Measurements from ENCODE around the gene CORO7.
A peak's percentile ranks its signal among the peaks of the same experiment; 100 is the strongest.

CORO7 gene

DNA sequence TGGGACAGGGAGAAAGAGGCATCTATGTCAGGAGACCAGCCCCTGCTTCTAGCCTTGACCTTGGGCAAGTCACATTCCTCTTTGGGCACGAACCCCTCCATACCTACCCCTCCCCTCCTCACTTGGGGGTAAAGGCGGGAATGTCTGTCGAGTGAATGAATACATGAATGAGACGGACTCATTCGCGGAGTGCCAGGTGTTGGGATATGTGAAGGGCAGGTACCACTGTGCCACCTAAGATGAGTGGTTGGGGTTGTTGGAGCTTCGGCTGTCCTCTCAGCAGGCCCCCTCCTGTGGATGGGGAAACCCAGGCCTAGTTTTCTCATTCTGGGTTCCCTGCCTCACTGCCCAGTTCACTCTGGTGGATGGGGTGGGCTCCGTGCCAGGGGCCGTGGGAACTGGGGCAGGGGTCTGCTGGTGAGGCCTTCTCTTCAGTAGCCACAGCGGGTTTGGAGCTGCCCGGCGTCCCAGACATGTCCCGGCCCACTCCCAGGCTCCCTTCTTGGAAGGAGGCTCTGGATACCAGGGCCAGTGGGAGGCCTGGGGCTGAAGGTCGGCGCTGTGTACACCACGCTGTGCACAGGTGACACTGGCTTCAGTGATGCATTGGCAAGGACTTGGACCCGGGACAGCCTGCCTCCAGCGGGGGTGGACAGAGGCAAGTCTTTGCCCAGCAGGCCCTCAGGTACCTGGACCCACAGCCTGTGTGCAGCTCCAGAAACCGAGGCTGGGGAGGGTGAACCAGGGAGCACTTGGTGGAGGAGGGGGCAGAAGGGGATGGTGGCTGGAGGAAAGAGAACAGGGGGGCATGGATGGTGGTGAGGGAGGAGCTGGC, 94.9 kb downstream of the CORO7 start:
- no peak for DNase-seq (ENCODE audit: low spot score)

DNA sequence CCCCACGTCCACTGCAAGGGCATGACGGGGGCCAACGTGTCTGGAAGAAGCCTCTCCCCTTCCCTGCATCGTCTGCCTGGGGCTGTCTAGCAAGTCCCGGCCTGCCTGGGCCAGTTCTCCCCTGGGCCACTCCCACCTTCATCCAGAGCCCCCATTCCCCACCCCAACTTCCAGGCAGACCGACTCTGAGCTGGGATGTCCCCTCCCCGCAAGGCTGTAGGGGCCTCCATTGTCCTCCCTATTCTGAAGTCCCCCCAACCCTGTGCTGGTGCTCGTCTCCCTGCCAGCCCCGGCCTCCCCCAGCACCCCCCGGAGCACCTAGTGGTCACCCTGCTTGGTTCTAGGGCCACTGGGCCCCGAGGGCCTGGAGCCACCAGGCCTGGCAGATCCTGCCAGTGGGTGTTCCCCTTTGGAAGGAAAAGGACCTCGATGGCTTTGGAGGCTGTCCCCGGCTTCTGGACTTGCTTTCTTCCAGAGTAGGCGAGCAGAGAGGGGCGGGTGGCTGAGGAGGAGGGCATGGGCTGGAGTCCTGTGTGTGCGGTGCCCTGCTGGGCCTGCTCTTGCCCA, 95.7 kb downstream of the CORO7 start:
- no peak for DNase-seq (ENCODE audit: low spot score)

DNA sequence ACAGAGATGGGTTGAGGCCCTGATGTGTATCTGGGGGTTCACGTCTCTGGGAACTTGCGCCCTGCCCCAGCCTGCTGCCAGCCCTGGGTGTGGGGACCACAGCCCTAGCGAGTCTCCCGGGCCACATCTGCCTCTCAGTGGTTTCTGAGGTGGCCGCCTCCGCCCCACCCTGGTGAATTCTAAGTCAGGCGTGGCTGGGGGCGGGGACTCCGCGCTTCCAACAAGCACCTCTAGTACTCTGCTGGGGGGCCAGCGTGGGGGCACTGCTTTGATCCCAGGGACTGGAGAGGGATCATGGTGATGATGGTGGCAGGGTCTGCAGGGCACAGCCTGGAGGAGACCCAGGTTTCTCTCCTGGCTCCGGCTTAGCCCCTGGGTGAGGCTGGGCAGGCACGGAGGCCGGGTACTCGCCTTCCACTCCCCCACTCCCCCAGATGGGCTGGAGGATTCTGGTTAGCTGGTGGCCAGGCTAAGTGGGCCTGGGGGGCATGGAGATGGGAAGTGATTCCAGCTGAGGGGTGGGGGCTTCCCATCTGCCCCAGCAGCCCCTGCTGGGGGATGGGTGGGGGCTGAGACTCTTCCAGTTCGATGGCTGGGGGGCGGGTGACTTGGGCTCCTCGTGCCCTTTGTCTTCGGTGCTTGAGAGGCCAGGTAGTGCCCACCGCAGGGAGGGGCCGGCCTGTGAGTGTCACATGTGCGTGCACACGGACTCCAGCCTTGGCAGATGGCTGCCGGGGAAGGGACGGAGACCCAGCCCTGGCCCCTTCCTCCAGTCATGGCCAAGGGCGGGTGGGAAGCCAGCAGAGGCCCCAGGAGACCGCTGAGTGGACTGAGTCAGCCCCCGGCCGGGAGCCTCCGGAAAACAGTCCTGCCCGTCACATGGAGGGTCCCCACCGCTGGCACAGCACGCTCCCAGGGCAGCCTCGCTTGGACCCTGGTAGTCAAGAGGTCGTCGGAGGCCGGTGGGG, 96.7 kb downstream of the CORO7 start:
- peak; percentile 56 for DNase-seq (ENCODE audit: low spot score)

DNA sequence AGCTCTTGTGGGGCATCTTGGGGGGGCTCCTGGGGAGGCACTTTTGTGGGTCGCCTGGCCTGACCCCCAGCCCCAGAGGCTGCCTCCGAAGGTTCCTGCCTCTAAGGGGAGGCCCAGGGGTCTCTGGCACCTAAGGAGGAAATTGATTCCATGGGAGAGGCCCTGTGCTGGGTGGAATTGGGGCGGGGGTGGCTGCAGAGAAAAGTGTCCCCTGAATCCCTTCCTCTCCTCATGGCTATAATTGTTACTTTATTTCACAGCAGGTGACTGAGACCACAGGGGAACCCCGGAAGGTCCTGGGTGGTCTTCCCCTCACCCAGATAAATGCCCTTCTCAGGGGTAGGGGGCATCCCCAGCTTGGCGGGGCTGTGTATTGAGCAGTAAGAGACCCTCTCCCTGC, 97.4 kb downstream of the CORO7 start:
- no peak for DNase-seq (ENCODE audit: low spot score)

DNA sequence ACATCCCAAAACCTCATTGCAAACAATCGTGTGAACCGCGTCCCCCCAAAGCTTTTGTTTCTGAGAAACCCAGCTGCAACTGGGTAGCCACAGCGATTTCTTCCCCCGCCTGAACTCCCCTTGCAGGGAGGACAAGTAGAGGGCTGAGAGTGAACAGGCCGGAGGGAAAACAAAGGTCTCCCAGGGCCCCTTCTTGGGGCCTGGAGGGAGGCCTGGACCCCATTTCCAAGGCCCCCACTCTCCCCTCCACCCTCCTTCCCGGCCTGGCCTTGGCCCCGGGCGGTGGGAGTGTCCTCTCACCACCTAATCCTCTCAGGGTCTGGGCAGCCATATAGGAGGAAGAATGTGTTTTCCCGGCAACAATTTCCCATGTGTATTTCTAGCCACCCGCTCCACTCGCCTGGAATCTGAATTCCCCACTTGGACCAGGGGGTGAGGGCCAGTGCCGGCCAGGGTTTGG, 97.9 kb downstream of the CORO7 start:
- no peak for DNase-seq (ENCODE audit: low spot score)

DNA sequence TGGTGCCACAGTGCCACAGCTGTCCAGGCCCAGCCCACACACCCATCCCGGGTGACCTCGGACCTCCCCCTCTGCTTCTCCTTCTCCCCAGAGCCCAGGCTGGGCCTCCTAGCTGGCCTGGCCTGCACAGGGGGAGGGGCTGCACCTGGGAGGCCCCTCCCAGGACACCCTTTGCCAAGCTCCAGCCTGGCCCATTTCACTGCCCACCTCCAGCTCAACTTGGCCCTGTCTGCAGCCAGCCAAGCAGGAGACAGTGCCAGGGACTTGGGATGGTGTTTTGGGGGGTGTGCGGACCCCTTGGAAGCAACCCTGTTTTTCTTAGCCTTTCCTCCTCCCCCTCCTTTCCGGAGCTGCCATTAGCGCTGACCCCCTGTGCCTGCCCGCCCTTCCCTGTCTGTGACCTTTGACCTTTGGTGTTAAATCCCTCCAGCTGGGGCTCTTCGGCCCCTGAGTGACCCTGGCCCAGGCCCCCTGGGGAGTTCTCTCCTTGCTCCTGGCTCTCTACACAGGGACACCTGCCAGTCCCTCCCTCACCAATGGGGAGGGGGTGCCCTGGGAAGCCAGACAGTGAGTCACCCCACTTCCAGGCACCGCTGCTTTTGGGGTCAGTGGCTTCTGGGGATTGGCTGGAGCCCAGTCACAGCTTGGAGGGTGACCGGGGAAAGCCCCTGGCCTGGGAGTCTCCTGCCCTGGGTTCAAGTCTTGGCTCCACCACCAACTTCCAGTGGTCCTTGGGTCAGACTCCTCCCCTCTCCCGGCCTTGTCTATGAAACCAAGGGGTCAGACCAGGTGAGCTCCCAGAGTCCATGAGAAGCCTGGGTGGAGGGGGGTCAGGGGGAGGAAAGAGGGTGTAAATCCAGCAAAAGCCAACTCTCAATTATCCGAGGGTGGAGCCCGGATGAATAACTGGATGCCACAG, 98.6 kb downstream of the CORO7 start:
- DNase-seq (ENCODE audit: low spot score) = no peak

DNA sequence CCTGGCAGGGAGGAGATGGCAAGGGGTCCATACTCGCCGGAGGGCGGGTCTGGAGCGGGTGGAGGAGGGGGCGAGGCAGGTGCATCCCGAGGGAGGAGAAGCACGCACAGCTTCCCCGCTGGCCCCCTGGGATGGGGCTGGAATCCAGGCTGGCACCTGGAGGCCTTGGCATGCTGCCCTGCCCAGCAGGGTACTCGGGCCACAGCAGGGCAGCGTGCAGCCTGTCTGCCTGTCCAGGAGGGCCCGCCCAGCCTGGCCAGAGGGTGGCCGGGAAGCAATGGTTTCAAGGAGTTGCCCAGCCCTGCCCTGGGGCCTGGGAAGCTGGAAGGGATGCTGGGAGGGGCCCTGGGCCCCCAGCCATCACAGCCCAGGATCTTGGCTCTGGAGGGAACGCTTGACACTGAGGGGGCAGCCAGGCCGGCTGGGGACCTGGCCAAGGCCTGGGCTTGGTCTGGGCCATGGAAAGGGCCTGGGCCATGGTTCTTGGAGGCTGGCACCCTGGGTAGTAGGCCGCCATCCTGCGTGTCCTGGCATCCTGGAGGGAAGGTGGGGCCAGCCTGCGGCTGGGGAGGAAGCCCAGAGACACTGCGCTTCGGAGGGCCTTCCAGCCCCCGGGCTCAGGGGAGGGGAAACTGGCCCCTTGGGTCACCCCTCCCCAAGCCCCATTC, 99.4 kb downstream of the CORO7 start:
- DNase-seq (ENCODE audit: low spot score) = peak; percentile 65

DNA sequence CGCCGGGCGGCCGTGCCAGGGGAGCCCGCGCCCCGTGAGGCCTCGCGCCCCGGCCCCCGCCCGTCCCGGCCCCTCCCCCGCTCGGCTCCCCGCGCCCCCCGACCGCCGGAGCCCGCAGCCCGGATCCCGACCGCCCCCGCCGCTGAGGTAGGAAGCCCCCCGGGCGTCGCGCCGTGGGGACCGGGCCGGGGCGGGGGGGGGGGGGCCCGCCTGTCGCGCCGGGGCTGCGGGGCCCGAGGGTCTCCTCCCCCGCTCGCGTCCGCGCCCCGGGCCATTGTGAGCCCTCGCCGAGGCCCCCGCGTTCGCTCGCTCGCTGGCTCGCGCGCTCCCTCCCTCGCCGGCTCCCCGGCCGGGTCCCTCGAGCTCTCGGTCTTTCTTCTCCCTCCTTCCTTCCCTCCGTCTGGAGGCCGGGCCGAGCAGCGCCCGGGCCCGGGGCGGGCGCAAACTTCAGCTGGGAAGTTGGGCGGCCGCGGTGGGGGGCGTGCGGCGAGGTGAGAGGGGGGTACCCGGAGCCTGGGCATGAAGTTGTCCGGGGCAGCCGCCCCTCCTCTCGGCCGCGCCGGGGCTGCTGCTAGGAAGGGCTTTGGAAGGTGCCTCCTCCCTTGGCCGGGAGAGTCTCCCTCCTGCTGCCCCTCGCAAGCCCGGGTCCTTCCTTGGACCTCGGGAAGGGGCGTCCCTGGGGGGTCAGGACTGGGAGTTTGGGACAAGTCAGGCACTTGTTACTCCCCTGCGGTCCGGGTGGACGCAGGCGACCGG, 100.1 kb downstream of the CORO7 start:
- no peak for DNase-seq (ENCODE audit: low spot score)

DNA sequence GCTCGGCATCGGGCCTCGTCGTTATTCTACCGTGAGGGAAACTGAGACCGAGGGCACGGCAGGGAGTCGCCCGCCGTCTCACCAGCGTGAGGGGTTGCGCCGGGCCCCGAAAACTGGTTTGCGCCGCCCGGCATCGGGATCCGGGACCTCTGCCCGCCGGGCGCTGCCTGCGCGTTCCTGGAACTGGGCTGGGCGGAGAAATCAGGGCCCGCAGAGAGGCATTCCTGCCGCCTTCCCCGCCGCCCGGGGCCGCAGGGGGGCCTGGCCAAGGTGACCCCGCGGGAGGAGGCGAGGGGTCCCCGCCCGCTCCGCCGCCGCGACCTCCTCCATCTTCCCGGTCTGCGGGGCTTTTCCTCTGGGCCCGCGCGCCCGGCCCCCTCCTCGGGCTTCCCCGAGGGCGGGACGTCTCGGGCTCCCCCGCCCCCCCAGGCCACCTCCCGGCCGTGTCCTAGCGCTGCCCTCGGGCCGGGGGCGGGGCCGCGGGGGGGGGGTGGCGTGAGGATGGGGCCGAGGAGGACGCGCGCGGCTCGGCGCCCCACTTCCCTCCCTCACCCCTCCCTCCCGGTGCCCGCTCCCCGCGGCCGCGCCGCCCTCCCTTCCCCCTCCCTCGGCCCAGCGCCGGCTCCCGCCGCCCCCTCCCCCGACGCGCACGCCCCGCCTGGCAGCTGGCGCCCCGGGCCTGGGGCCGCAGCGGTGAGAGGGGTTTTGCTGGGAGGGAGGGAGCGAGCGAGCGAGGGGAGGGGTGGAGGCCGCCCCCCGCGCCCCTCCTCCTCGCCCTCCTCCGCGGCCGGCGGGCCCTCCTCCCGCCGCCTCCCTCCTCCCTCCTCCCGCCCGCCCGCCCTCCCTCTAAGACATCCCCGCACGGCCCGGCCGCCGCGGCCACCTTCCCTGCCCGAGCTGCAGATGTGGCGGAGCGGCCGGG, 100.9 kb downstream of the CORO7 start, which contains the start of gene GLIS2:
Gene GLIS2, plus strand, starts transcription at position 882 of the 922 bp plus-strand sequence. CDS start 16,214 bp downstream, outside the sequence.
- peak; percentile 94 for DNase-seq (ENCODE audit: low spot score)

DNA sequence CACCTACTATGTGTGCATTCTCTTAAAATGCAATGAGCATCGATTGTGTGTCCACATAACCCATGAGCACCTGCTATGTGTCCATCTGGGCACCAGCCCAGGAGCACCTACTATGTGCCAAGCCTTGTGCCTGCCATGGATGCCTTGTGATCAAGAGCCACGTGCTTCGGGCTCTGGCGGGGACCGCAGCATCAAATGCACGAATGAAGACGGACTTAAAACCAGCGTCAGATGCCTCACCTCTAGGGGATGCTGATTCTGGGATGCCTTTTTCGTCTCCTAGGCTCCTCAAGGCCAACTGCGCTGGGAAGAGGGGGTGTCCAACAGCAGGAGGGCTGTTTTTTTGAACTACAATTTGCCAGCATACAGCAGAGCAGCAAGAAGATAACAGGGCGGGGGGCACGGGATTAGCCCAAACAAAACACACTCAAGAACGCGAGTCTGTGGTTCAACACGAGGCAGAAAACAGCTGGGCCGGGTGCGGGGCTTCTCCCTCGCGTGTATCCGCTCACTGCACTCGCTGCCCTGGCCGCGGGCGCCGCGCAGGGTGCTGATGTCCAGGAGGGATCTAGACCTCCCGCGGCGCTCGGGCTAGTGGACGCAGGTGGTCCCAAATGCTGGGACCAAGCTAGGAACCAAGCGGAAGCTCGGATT, 101.7 kb downstream of the CORO7 start:
- DNase-seq (ENCODE audit: low spot score) = no peak

DNA sequence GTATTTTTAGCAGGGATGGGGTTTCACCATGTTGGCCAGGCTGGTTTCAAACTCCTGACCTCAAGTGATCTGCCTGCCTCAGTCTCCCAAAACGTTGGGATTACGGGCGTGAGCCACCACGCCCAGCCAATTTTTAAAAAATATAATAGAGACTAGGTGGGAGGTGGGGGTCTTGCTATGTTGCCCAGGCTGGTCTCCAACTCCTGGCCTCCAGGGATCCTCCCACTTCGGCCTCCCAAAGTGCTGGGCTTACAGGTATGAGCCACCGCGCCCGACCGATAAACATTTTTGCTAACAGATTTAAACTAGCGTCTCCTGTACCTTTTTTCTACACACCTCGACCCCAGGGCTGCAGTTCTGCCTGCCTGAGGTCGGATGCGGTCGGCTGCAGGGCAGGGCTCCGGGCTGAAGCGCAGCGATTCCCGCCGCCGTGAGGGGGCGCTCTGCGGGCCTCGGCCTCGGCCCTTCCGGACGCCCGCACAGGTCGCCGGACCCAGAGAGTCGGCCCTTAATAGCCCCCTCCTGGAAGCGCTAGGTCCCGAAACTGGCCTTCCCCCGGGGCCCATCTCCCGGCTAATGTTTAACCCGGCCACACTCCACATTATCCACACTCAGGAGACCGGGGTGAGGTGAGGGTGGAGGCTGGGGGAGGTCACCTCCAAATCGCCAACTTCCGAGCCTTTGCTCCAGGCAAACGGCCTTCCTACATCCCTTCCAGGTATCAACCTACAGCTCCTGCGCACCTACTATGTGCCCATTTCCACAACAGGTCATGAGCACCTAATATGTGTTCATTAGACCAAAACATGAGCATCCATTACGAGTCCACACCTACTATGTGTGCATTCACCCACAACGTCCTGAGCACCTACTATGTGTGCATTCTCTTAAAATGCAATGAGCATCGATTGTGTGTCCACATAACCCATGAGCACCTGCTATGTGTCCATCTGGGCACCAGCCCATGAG, 102.5 kb downstream of the CORO7 start:
- DNase-seq (ENCODE audit: low spot score) = peak; percentile 60

DNA sequence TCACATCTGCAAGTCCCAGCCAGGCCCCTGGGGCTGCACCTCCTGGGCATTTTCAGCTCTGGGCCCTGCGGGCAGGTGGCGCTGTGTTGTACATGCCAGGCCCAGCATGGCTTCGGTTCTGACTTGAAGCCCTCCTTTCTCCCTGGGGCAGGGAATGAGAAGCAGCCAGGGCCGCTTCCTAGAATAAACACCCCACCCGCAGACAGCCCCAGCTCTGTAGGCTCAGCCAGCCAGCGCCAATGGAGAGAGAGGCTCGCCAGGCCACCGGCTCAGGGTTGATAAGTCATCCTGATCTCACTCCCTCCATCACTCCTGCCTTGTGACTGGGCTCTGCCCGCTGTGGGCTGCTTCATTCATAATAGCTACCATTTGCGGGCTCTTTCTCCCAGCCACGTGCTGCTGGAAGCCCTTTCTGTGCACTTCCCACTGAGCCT, 106.5 kb downstream of the CORO7 start:
- peak; percentile 43 for DNase-seq (ENCODE audit: low spot score)

DNA sequence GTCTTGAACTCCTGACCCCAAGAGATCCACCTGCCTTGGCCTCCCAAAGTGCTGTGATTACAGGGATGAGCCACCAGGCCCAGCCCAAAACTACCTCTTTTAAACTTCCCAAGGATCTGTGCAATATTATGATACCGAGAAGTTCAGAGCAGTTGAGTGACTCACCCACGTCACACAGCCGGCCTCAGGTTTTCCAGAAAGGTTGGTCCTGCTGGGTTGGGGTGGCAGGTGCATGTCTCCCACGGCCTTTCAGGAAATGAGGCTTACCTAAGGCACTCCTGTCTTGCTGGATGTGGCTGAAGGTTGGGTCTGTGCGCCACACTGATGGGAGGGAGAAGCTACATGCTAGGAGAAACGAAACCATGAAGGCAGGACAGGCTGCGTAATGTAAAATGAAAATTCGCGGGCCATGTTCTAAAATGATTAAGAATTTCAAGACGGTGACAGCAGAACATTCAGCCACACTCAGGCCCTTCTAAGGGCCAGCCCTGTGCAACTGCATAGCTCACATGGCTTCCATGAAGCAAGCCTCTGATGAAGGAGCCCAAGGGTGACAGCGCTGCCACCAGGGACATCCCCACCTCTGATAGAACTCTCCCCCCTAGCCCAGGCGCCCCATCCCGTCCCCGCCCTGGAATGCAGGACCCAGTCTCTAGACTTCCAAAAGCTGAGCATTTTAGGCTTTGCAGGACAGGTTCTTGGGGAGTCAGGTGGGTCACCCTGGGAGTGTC, 107.1 kb downstream of the CORO7 start:
- no peak for DNase-seq (ENCODE audit: low spot score)

DNA sequence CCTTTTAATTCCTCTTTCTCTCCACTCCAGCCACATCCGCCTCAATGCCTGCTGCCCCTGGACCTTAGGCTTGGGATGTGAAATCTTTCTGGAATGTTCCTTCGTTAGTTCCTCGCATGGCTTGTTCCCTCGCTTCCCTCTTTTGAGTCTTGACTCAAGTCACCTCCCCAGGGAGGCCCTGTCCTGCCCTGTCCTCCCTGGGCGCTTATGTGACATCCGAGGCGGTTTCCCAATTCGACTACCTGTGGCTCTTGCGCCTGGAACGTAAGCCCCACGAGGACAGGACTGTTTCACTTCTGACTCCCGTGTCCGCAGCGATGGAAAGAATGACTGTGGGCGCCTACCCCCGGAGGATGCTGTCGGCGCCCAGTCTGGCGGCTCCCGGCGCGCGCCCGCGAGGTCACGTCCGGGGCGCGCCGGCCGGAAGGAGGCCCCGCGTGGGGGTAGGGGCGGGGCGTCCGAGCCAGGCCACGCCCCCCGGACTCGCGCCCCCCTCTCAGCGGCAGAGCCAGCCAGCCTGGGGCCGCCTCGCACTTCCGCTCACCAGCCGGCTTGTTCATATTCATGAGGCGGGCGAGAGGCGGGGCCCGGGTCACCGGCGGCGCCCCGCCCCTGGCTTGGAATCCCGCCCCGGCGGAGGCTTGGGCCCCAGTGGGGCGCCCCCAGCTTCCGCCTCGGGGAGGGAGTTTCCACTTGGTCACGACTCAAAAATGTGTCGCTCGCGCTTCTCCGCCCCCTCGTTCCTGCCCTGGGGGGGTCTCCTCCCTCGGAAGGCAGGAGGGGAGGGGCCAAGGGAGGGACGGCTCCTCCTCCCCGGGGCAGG, 109.0 kb downstream of the CORO7 start:
- peak; percentile 97 for DNase-seq (ENCODE audit: low spot score)

DNA sequence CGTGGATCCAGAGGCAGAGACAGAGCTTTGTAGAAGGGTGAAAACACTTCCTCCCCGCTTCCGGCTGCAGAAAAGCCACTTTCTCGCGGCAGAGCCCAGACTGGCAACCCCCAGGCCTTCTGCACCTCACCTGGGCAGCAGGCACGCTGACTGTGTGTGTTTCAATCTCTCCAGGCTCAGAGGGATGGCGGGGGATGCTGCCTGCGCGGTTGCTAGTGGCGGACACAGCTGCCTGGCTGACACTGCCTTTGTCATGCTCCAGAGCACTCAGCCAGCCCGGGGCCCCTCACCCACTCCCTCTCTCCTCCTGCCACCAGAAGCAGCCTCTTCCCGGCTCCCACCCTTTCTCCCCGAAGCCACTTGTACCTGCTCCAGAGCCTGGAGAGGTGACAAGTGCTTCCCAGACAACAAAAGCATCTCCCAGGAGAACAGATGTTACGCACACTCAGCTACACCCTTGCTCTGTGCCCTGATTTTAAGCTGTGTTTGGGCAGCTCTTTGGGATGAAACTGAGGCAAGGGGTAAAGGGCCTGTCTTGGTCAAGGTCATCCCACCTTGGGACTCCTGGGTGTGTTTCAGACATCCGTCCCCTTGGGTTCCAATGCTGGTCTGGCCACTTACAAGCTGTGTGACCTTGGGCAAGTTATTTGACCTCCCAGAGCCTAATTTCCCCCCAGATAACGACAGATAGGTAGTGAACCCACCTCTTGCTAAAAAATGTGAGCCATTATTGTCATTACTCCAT, 109.8 kb downstream of the CORO7 start:
- DNase-seq (ENCODE audit: low spot score) = no peak

All from AG20443 (cell line).